Psoas muscle (tissue), 8 donors: ENCODE data around the gene NEK11. TPM values are rescaled to one million over a fixed set of nuclear protein-coding genes. Genes with fewer than 3 reads are reported as not detected.

ENCODE experiments used
- ATAC-seq, 4 donors: fragments of 200-7000 bp; cut with Tn5 transposase; one replicate each; pipeline ENCODE4 v1.9.1; 2020; ENCODE audit warnings: moderate library complexity in 3 of 4, mild to moderate bottlenecking in 2 of 4
- DNase-seq, 2 donors: peaks; one replicate each; pipeline ENCODE4 v3.0.0-alpha.2; 2020
- H3K27ac ChIP-seq: fragments of 200-600 bp; one replicate; pipeline ENCODE4 v1.8.0; 2022
- H3K27me3 ChIP-seq, 3 donors: fragments of 200-600 bp in 1 of 3; one replicate each; pipeline versions ENCODE4 v1.6.1 to v1.8.0; 2013 to 2022; ENCODE audit warnings: low read length in 2 of 3, mild to moderate bottlenecking in 2 of 3, moderate library complexity in 1 of 3; ENCODE audit not compliant: insufficient read depth in 3 of 3
- H3K36me3 ChIP-seq, 2 donors: fragments of 200-600 bp in 1 of 2; one replicate each; pipeline versions ENCODE4 v1.6.1 to v1.8.0; 2013 to 2022; ENCODE audit warnings: low read depth in 1 of 2, mild to moderate bottlenecking in 1 of 2, moderate library complexity in 1 of 2; ENCODE audit not compliant: insufficient read depth in 1 of 2
- H3K4me1 ChIP-seq: fragments of 200-600 bp; one replicate; pipeline ENCODE4 v1.8.0; 2022
- H3K4me3 ChIP-seq: fragments of 200-600 bp; one replicate; pipeline ENCODE4 v1.8.0; 2022; ENCODE audit warnings: mild to moderate bottlenecking
- H3K9me3 ChIP-seq: fragments of 200-600 bp; one replicate; pipeline ENCODE4 v1.8.0; 2022
- WGBS, 3 donors: extraction: QIAGEN DNeasy Blood & Tissue Kit; methylation state at CpG; one replicate each; pipeline versions ENCODE4 v1.1.6 to v1.1.7; 2013; 5-methylcytosine and 5-hydroxymethylcytosine counted together
- intact Hi-C, 2 donors: fragments of 100-400 bp; cut with DNase I; formaldehyde crosslinking; loops; one replicate each; pipeline versions ENCODE4 v1.11.0 to v1.14.2; 2022
- polyA plus RNA-seq, 3 donors: library from polyadenylated mRNA; stranded (reverse); fragments of 200-250 nt; gene quantifications; one replicate each; pipeline ENCODE4 v1.2.3, GENCODE V29; 2013
- total RNA-seq, 4 donors: library from RNA; stranded (reverse); fragmentation: NEBNext Ultra II Directional in 2 of 4; extraction: Animal tissue kit (Norgen Biotek cat#: 25700) in 2 of 4; gene quantifications; one replicate each; pipeline versions ENCODE4 v1.2.1 to v1.2.4, GENCODE V29; 2021 to 2023
- TF ChIP-seq, protein P1 (sequence below): fragments of 200-600 bp; IDR thresholded peaks from one replicate; pipeline ENCODE4 v1.8.0; 2022; ENCODE audit warnings: antibody characterized with exemption
- donor health status: healthy with polysubstance abuse.
- donor health status: DM: no; HTN: no; CAD: no; lungs with moderate emphysema.
- donor health status: Bipolar disorder and iron deficiency.
- donor health status: healthy.
- donor health status: DM: yes; HTN: yes; CAD: no.
- donor health status: DM: no; HTN: no; CAD: no.
- donor health status: DM: no; HTN: no; CAD: no.
- donor health status: DM: yes; HTN: yes; CAD: no.

NEK11 gene
- total and polyA plus RNA-seq, 7 donors: 1.5 to 7.2 (median 2.1) TPM

DNA sequence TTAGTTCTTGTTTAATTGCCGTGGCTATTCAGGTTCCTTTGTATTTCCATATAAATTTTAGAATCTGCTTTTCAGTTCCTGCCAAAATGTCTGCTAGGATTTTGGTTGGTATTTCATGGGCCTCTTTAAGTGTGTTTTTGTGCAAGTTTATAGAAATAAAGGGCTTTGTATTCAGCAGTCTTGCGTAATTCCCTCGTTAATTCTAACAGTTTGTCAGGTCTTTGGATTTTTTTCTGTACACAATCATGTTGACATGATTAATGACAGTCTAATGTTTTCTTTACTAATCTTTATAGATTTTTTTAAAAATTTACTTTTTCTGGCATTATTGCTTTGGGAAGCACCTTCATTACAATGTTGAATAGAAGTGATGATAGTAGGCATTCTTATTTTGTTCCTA, 120.9 kb downstream of the NEK11 start:
- DNase-seq (no peak), ATAC-seq (no peak)
- WGBS, 3 donors: 70 to 73% (median 73%) methylated on average over 3 of the region's 3 CpGs
- TF ChIP-seq, protein P1, sequence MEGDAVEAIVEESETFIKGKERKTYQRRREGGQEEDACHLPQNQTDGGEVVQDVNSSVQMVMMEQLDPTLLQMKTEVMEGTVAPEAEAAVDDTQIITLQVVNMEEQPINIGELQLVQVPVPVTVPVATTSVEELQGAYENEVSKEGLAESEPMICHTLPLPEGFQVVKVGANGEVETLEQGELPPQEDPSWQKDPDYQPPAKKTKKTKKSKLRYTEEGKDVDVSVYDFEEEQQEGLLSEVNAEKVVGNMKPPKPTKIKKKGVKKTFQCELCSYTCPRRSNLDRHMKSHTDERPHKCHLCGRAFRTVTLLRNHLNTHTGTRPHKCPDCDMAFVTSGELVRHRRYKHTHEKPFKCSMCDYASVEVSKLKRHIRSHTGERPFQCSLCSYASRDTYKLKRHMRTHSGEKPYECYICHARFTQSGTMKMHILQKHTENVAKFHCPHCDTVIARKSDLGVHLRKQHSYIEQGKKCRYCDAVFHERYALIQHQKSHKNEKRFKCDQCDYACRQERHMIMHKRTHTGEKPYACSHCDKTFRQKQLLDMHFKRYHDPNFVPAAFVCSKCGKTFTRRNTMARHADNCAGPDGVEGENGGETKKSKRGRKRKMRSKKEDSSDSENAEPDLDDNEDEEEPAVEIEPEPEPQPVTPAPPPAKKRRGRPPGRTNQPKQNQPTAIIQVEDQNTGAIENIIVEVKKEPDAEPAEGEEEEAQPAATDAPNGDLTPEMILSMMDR: no peak
- Histone ChIP-seq H3K27me3 (no peaks in the 10 kb centered on the region), H3K9me3 (no peaks in the 10 kb centered on the region), H3K36me3 (no peaks in the 10 kb centered on the region), H3K27ac (no peak overlapping the region), H3K4me1 (no peaks in the 10 kb centered on the region), H3K4me3 (no peak overlapping the region)
- intact Hi-C loops: no loop called here

DNA sequence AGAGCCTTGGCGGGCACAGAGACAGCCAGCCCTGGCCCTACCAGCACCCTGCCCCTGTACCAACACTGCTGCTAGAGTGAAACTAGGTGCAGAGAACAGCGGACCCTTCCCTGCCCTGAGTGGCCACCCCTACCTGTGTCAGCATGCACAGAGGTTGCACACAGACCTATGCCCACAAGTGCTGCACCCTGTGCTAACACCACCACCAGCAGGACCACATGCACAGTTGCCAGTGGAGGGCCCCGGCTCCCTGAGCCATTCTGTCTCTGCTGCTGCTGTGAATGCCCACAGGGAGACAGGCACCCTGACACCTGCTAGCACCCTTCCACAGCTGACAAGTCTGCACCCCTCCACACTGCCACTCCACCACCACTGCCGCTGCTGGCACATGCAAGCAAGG, 131.8 kb downstream of the NEK11 start:
- H3K27ac ChIP-seq: no peak overlapping the region
- intact Hi-C loops: no loop called here
- no peaks in the 10 kb centered on the region for H3K27me3 ChIP-seq
- TF ChIP-seq, protein P1: no peak
- no peaks in the 10 kb centered on the region for H3K9me3 ChIP-seq
- no peak overlapping the region for H3K4me3 ChIP-seq
- ATAC-seq: no peak
- peaks cover 0 to 4% of the 10 kb centered on the region in 2 donors for H3K36me3 ChIP-seq
- DNase-seq: no peak
- no peaks in the 10 kb centered on the region for H3K4me1 ChIP-seq
- 94 to 96% (median 95%) methylated on average over 4 of the region's 4 CpGs for WGBS, 3 donors

DNA sequence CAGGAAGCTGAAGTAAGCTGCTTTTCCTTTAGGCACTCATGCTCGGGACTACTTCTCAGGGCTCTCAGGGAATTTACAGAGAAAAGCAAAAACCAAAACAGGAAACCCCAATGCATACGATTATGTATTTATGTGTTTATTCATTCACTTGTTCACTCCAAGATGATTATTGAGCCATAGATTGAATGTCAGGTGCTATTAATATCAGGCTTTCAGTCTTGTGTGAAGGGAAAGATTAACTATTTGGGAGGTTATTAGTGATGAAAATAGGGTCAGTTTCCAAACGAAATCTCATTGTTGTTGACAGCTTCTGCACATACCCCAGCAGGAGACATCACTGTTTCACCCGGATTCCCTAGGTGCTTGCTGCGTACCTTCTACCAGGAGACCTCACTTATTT, 135.8 kb downstream of the NEK11 start:
- TF ChIP-seq, protein P1: no peak
- no peak for DNase-seq
- Histone ChIP-seq H3K4me3 (no peak overlapping the region), H3K4me1 (no peaks in the 10 kb centered on the region), H3K27me3 (no peaks in the 10 kb centered on the region), H3K36me3 (no peaks in the 10 kb centered on the region), H3K9me3 (no peaks in the 10 kb centered on the region), H3K27ac (no peak overlapping the region)
- 55 to 73% (median 65%) methylated on average over 5 of the region's 5 CpGs for WGBS, 3 donors
- no peak for ATAC-seq
- intact Hi-C loops: no loop called here

DNA sequence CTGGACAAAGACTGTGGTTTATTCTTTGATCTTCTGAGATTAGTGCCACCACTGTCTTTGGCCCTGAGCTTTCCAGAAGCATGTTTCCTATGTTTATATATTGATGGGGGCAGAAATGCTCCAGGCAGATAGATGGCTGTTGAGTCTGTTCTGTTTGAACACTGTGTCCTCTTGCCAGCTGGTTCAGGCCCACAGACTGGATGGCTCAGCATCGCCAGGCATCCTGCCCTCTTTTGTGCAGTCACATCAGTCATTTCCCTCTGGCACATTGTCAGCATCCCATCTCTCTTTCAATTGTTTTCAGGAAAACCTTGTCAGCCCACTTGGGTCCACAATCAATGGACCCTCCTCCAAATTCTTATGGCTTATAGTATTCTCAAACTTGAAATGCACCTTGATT, 141.2 kb downstream of the NEK11 start:
- TF ChIP-seq, protein P1: no peak
- H3K27ac ChIP-seq: no peak overlapping the region
- no peaks in the 10 kb centered on the region for H3K4me1 ChIP-seq
- H3K9me3 ChIP-seq: no peaks in the 10 kb centered on the region
- H3K4me3 ChIP-seq: no peak overlapping the region
- 68 to 84% (median 74%) methylated on average over 1 of the region's 1 CpG for WGBS, 3 donors
- no peak for ATAC-seq
- H3K27me3 ChIP-seq: no peaks in the 10 kb centered on the region
- intact Hi-C loops: no loop called here
- DNase-seq: no peak
- H3K36me3 ChIP-seq: no peaks in the 10 kb centered on the region

DNA sequence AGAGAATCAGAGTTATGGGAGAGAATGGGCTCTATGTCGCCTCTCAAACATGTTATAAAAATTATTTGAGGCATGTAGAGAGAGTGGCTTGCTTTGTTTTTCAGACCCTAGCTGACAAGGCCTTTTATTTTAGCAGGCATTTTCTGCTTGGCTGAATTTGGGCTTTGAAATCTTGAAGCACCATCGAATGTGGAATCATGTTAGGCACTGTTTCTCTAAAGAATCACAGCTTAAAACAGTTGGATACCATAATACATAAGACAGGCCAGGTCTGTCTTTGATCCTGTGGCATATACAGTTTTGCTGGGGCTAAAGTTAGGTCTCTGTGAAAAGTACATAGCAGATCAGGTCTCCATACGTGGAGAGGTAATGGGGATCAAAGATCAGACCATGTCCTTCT, 142.7 kb downstream of the NEK11 start:
- TF ChIP-seq, protein P1: no peak
- intact Hi-C loops: no loop called here
- Histone ChIP-seq H3K27ac (no peak overlapping the region), H3K36me3 (no peaks in the 10 kb centered on the region), H3K4me1 (no peaks in the 10 kb centered on the region), H3K27me3 (no peaks in the 10 kb centered on the region), H3K4me3 (no peak overlapping the region), H3K9me3 (no peaks in the 10 kb centered on the region)
- ATAC-seq (no peak), DNase-seq (no peak)
- 80 to 82% (median 81%) methylated on average over 3 of the region's 3 CpGs for WGBS, 3 donors
